ENCODE data around the gene TMEM178B.

DNA sequence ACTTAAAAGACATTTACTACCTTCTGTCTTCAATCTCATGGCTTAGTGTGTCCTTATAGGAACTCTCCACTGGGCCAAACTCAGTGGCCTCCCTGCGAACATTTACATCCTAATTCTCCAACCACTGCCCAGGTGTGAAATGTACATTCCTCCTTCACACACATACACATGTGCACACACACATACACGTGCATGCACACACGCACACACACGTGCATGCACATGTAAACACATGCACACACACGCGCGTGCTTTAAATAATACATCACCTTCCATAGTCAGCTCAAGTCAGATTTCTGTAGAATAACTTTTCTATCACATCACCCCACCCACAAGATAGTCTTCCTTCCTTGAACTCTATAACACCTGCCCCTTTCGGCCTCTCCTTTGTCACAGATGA, 216.5 kb downstream of the TMEM178B start:
- TF ChIP-seq, protein P1, sequence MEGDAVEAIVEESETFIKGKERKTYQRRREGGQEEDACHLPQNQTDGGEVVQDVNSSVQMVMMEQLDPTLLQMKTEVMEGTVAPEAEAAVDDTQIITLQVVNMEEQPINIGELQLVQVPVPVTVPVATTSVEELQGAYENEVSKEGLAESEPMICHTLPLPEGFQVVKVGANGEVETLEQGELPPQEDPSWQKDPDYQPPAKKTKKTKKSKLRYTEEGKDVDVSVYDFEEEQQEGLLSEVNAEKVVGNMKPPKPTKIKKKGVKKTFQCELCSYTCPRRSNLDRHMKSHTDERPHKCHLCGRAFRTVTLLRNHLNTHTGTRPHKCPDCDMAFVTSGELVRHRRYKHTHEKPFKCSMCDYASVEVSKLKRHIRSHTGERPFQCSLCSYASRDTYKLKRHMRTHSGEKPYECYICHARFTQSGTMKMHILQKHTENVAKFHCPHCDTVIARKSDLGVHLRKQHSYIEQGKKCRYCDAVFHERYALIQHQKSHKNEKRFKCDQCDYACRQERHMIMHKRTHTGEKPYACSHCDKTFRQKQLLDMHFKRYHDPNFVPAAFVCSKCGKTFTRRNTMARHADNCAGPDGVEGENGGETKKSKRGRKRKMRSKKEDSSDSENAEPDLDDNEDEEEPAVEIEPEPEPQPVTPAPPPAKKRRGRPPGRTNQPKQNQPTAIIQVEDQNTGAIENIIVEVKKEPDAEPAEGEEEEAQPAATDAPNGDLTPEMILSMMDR (conservative IDR thresholded peaks at IDR 0.05; ENCODE audit: low read depth, low read length), result no peak
- no peak for TF ChIP-seq CEBPB (IDR thresholded peaks at IDR 0.05; ENCODE audit: low read depth, low read length)
- no peak for TF ChIP-seq POLR2A (IDR thresholded peaks at IDR 0.05; ENCODE audit: low read depth, low read length)
- no peak for TF ChIP-seq RCOR1 (IDR thresholded peaks at IDR 0.05; ENCODE audit: insufficient replicate concordance, low read length)

Data from IMR-90 (cell line).